Colonic mucosa (tissue), 4 donors: ENCODE measurements around the gene CALCR. TPM values are rescaled to one million over a fixed set of nuclear protein-coding genes. Genes with fewer than 3 reads are reported as not detected.

Experiments used
- DNase-seq: peaks from one replicate; pipeline ENCODE4 v3.0.0-alpha.2; 2020
- H3K27ac ChIP-seq: fragments of 200-600 bp; one replicate; pipeline ENCODE4 v1.8.0; 2021
- H3K27me3 ChIP-seq: fragments of 200-600 bp; one replicate; pipeline ENCODE4 v1.8.0; 2021
- H3K36me3 ChIP-seq: fragments of 200-600 bp; one replicate; pipeline ENCODE4 v1.8.0; 2021
- H3K4me1 ChIP-seq: fragments of 200-600 bp; one replicate; pipeline ENCODE4 v1.8.0; 2021; ENCODE audit warnings: mild to moderate bottlenecking
- H3K4me3 ChIP-seq: fragments of 200-600 bp; one replicate; pipeline ENCODE4 v1.8.0; 2021
- H3K9ac ChIP-seq, 2 donors: one replicate each; pipeline ENCODE4 v1.7.0; 2013; ENCODE audit warnings: control low read depth in 2 of 2, low read depth in 2 of 2, low read length in 2 of 2
- H3K9me3 ChIP-seq: fragments of 200-600 bp; one replicate; pipeline ENCODE4 v1.8.0; 2021
- CTCF ChIP-seq: fragments of 200-600 bp; IDR thresholded peaks from one replicate; pipeline ENCODE4 v1.8.0; 2022; ENCODE audit warnings: antibody characterized with exemption, mild to moderate bottlenecking
- intact Hi-C: fragments of 100-400 bp; cut with DNase I; formaldehyde crosslinking; loops from one replicate; pipeline ENCODE4 v1.14.1; 2022
- total RNA-seq, 2 donors: library from RNA; stranded (reverse); fragmentation: NEBNext Ultra II Directional in 1 of 2; extraction: Animal tissue kit (Norgen Biotek cat#: 25700) in 1 of 2; gene quantifications; one replicate each; pipeline ENCODE4 v1.2.1, GENCODE V29; 2021
- donor health status: healthy.
- donor health status: DM: no; HTN: no; CAD: no.
- donor health status: DM: no; HTN: no; CAD: no.

The CALCR gene
- total RNA-seq, 2 donors from 2014 or later = not detected

DNA sequence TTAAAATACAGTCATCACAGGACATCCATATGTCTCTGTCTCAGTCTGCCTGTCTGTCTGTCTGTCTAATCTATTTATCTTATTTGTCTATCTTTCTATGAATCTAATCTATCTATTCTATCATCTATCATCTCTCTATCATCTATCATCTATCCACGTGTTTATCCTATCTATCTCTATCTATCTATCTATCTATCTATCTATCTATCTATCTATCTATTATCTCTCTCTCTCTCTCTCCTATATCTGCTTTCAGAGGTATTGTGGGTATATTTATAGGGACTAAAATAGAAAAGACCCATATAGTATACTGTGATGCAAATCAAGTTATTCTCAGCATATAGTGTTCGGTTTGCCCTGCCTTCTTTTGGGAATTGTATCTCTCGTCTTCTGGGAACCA is 174.9 kb downstream of the CALCR start:
- Histone ChIP-seq H3K9ac (no peak overlapping the region), H3K4me3 (no peak overlapping the region), H3K9me3 (no peaks in the 10 kb centered on the region), H3K4me1 (no peaks in the 10 kb centered on the region), H3K27me3 (no peaks in the 10 kb centered on the region), H3K36me3 (no peaks in the 10 kb centered on the region), H3K27ac (no peak overlapping the region)
- no peak for DNase-seq
- intact Hi-C loops = no loop called here
- no peak for TF ChIP-seq CTCF

- DNase-seq = no peak
- Histone ChIP-seq H3K4me1 (no peaks in the 10 kb centered on the region), H3K9ac (no peak overlapping the region), H3K27me3 (no peaks in the 10 kb centered on the region), H3K36me3 (no peaks in the 10 kb centered on the region), H3K4me3 (no peak overlapping the region), H3K27ac (no peak overlapping the region), H3K9me3 (no peaks in the 10 kb centered on the region)
- intact Hi-C loops = no loop called here
- no peak for TF ChIP-seq CTCF
Observed at GRCh38 chr7:93392984-93393383, 181.5 kb downstream of the CALCR start.

GRCh38 chr7:93390660-93391059 is 183.9 kb downstream of the CALCR start:
- intact Hi-C loops = no loop called here
- Histone ChIP-seq H3K9ac (no peak overlapping the region), H3K36me3 (no peaks in the 10 kb centered on the region), H3K9me3 (no peaks in the 10 kb centered on the region), H3K27ac (no peak overlapping the region), H3K27me3 (no peaks in the 10 kb centered on the region), H3K4me3 (no peak overlapping the region), H3K4me1 (no peaks in the 10 kb centered on the region)
- no peak for DNase-seq
- TF ChIP-seq CTCF = no peak

GRCh38 chr7:93382362-93382761 is 192.2 kb downstream of the CALCR start:
- no peak for DNase-seq
- no peak overlapping the region for H3K4me3 ChIP-seq
- intact Hi-C loops = no loop called here
- TF ChIP-seq CTCF = no peak
- H3K27me3 ChIP-seq = no peaks in the 10 kb centered on the region
- no peak overlapping the region for H3K27ac ChIP-seq
- no peak overlapping the region for H3K9ac ChIP-seq
- no peaks in the 10 kb centered on the region for H3K9me3 ChIP-seq
- no peaks in the 10 kb centered on the region for H3K4me1 ChIP-seq
- no peaks in the 10 kb centered on the region for H3K36me3 ChIP-seq

DNA sequence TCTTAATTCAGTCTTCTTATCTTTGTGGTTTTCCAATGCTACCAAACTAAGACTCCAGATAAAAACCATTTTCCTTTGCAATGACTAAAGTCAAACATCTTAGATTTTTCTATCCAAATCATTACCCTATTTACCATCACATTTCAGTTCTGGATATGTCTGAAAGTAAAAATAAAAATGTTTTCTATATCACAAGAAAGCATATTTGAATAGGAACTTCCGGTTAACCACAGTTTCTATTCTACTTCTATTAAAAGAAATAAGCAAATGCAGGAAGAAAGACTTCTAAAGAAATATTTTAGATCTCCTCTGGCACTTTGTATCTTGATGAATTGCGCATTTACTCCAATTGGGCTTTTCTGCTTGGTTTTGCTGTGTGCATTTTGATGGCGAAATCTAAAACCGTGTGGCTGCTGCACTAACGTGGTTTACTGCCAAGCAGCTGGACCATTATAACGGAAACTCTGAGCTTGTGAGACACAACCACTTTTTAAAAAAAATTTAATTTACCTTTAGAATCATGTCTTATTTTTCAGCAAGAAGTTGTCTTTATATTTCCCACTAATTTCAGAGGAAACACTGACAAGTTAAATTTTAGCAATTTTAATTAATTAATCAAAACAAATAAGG is 196.3 kb downstream of the CALCR start:
- Histone ChIP-seq H3K9ac (no peak overlapping the region), H3K4me3 (no peak overlapping the region), H3K27ac (no peak overlapping the region), H3K9me3 (no peaks in the 10 kb centered on the region), H3K36me3 (no peaks in the 10 kb centered on the region), H3K4me1 (no peaks in the 10 kb centered on the region), H3K27me3 (no peaks in the 10 kb centered on the region)
- DNase-seq = no peak
- no peak for TF ChIP-seq CTCF
- intact Hi-C loops = no loop called here
